Measurements from ENCODE around the gene DEFB110. TPM values are rescaled to one million over a fixed set of nuclear protein-coding genes. Genes with fewer than 3 reads are reported as not detected.

DEFB110 gene
- not detected for total RNA-seq

DNA sequence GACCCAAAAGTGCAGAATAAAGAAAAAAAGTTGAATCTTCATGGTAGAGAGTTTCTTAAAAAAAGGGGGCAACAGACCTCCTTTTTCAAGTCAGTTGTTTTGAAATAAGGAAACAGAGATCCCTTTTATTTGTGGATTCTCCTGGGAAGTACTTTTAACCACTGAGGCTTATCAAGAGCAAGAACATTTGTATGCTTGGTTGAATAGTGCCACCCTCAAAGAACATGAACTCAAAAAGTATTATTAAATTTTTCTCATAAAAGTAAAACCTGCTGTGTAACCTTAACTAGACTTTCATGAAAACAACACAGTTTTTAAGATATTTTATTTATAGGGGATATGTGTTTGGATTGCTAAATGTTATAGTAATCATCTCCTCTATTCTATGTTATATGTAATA lies at the start of gene DEFB110:
Gene DEFB110 (minus strand): TSS at position 101 of the 400 bp plus-strand sequence. CDS start 59 bp downstream, at position 42.
- Mint-ChIP-seq H3K4me1 (no peaks in the 10 kb centered on the region), H3K9me3 (peaks cover 11% of the 10 kb centered on the region), H3K27ac (no peak within 1 kb of the TSS), H3K27me3 (no peaks in the 10 kb centered on the region), H3K36me3 (ENCODE audit: low read depth) (no peaks in the 10 kb centered on the region), H3K4me3 (no peak within 1 kb of the TSS)
- ATAC-seq (replicated peaks): no peak

DNA sequence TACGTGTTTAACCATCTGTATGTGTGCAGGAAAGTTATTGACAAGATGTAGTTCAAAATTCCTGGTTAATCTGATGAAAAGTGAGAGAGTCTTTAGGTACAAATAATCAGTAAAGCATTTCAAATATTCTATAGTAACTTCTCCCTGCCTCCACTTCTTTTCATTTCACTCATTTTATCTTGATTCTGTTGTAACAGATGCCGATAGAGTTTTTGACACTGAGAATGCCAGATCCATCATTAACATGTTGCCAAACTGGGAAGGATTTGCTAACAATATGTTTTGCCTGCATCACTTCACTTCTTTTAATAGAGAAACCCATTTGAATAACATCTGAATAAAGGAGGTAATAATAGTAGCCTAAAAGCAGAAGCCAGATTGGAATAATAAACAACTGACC lies 48.3 kb upstream of the DEFB110 start:
- ATAC-seq (replicated peaks): no peak
- no peaks in the 10 kb centered on the region for H3K4me1 Mint-ChIP-seq
- H3K36me3 Mint-ChIP-seq (ENCODE audit: low read depth): no peaks in the 10 kb centered on the region
- H3K27ac Mint-ChIP-seq: no peak overlapping the region
- H3K9me3 Mint-ChIP-seq: peaks cover 13% of the 10 kb centered on the region
- H3K4me3 Mint-ChIP-seq: no peak overlapping the region
- H3K27me3 Mint-ChIP-seq: no peaks in the 10 kb centered on the region

DNA sequence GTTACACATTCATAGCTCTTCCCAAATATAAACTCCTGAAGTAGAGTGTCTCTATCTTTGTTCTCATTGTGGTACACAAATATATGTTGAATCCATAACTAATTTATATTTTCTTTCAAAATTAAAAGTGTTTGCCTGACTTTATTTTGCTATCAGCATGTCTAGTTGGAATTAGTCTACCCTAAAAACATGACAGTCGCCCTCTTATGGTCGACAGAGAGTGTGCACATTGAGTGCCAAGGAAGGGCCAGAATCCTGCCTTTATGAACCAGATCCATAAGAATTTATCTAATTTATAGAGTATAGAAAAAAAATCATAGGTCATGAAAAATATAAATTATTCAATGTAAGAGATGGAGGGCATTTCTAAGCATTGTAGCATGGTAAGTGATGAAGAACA lies 40.3 kb upstream of the DEFB110 start:
- Mint-ChIP-seq H3K36me3 (ENCODE audit: low read depth) (no peaks in the 10 kb centered on the region), H3K9me3 (peaks cover 8% of the 10 kb centered on the region), H3K27me3 (no peaks in the 10 kb centered on the region), H3K4me1 (no peaks in the 10 kb centered on the region), H3K27ac (no peak overlapping the region), H3K4me3 (no peak overlapping the region)
- no peak for ATAC-seq (replicated peaks)

DNA sequence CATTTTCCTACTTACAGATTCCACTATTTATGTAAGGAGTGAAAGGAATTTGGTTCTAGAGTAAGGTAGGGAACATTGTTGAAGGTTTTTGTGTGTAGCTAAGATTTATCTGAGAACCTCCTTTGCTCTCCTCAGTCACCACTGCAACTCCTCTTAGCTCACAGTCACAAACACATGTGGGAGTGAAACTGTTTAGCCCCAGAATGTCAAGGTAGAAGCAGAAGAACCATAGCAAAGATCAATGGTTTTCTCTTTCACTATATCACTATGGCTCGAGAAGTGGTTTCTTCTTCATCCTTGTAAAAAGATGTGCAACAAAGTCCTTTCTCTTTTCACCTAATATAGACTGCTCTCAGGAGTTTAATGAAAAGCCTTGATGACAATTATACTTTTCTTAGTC lies 34.4 kb upstream of the DEFB110 start:
- H3K36me3 Mint-ChIP-seq (ENCODE audit: low read depth): no peaks in the 10 kb centered on the region
- no peaks in the 10 kb centered on the region for H3K4me1 Mint-ChIP-seq
- no peaks in the 10 kb centered on the region for H3K27me3 Mint-ChIP-seq
- no peak for ATAC-seq (replicated peaks)
- no peak overlapping the region for H3K4me3 Mint-ChIP-seq
- H3K9me3 Mint-ChIP-seq: no peaks in the 10 kb centered on the region
- H3K27ac Mint-ChIP-seq: no peak overlapping the region

DNA sequence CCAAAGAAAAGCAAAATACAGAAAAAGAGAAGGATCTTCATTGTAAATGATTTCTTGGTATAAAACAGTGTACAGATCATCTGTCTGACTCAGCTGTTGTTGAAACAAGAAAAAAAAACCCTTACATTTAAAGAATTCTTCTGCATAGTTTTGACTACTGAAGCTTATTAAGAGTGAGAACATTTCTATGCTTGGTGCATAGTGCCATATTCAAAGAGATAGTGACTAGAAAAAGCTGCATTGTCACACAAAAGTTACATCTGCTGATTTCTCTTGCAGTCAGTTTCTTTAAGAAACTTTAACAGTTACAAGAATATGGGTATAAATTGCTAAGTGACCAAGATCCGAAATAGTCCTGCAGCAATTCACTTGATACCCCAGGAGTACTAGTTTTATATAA lies 28.0 kb upstream of the DEFB110 start, which contains the start of gene DEFB112:
Gene DEFB112 (minus strand): TSS at position 101 of the 400 bp plus-strand sequence. CDS start 60 bp downstream, at position 41.
- H3K4me1 Mint-ChIP-seq: no peaks in the 10 kb centered on the region
- peaks cover 3% of the 10 kb centered on the region for H3K9me3 Mint-ChIP-seq
- no peak within 1 kb of the TSS for H3K27ac Mint-ChIP-seq
- ATAC-seq (replicated peaks): no peak
- H3K27me3 Mint-ChIP-seq: no peaks in the 10 kb centered on the region
- H3K36me3 Mint-ChIP-seq (ENCODE audit: low read depth): no peaks in the 10 kb centered on the region
- H3K4me3 Mint-ChIP-seq: no peak within 1 kb of the TSS

DNA sequence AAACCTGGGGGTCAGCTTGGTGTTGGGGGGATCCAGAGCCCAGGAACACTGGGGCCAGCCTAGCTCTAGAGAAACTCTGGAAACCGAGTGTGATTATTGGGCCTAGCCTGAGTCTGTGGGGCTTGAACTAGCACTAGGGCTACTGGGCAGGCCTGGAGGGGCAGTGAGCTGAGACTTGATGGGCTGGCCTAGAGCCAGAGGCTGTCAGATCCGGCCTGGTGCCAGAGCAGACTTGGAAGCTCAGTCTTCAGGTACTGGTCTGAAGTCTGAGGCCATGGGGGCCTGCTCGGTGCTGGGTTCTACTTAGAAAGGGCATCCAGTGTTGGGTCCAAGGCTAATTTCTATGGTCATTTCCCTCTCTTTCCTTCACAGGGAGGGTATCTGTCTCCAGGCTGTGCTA lies 25.2 kb upstream of the DEFB110 start:
- no peak overlapping the region for H3K4me3 Mint-ChIP-seq
- ATAC-seq (replicated peaks): no peak
- no peak overlapping the region for H3K27ac Mint-ChIP-seq
- no peaks in the 10 kb centered on the region for H3K36me3 Mint-ChIP-seq (ENCODE audit: low read depth)
- H3K27me3 Mint-ChIP-seq: no peaks in the 10 kb centered on the region
- no peaks in the 10 kb centered on the region for H3K4me1 Mint-ChIP-seq
- peaks cover 3% of the 10 kb centered on the region for H3K9me3 Mint-ChIP-seq

DNA sequence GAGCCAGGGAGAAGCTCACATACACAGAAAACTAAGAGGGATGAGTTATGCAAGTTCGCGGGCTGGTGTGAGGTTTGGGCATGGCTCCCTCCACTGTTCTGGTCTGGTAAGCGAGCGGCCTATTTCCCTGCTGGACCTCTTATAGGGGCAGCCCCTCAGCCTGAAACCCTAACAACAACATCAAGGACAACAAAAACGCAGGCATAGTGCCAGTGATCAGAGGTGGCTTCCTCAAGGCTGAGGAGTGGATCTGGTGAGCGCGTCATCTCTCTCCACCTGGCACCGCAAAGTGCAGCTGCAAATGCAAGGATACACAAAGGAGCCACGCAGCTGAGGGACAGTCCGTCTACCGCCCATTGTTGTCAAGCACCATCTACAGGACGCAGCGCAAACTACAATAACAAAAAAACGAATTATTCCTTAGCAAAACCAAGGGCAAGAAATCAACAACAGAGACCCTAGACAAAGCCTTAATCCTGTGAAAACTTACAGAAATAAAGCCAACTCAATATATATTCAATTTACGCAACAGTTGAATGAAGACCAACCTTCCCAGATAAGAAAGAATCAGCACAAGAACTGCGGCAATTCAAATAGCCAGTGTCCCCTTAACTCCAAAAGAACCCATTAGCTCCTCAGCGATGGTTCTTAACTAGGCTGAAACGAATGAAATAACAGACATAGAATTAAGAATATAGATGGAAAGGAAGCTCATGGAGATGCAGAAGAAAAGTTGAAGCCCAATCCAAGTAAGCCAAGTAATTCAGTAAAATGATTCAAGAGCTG lies 9.2 kb upstream of the DEFB110 start:
- no peak for ATAC-seq (replicated peaks)
- H3K27ac Mint-ChIP-seq: no peak overlapping the region
- H3K9me3 Mint-ChIP-seq: peaks cover 17% of the 10 kb centered on the region
- no peaks in the 10 kb centered on the region for H3K4me1 Mint-ChIP-seq
- no peak overlapping the region for H3K4me3 Mint-ChIP-seq
- H3K36me3 Mint-ChIP-seq (ENCODE audit: low read depth): no peaks in the 10 kb centered on the region
- H3K27me3 Mint-ChIP-seq: no peaks in the 10 kb centered on the region

DNA sequence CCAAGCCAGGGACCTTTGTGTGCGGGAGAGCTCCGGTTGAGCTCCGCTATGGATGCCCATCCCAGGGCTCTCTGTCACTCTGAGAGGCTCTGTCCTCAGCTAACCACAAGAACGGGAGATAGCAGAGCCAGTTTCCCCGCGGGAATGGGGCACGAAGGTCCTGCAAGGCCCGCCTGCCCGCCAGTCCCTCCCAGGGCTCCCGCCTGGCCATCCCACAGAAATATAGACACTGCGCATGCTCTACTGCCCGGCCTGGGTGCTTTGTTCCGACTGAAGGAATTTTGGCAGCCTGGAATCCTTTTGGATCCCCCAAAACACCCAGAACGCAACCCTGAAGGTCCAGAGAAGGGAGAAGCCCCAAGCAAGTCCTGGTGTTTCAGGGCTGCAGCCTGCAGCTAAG lies 8.6 kb upstream of the DEFB110 start:
- Mint-ChIP-seq H3K27me3 (no peaks in the 10 kb centered on the region), H3K27ac (no peak overlapping the region), H3K9me3 (peaks cover 23% of the 10 kb centered on the region), H3K36me3 (ENCODE audit: low read depth) (no peaks in the 10 kb centered on the region), H3K4me3 (no peak overlapping the region), H3K4me1 (no peaks in the 10 kb centered on the region)
- ATAC-seq (replicated peaks): no peak

DNA sequence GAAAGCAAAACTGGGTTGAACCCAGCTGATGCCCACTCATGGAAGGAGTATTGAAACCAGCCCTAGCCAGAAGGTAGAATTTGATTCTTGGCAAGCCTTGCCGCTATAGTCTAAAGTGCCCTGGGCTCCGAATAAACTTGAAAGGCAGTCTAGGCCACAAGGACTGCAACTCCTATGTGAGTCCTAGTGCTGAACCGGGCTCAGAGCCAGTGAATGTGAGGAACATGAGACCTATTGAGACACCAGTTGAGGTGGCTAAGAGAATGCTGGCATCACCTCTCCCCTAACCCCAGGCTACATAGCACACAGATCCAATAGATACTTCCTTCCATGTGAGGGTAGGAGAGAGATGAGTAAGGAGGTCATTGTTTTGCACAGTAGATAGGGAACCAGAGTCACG lies 3.5 kb upstream of the DEFB110 start:
- no peak overlapping the region for H3K27ac Mint-ChIP-seq
- no peaks in the 10 kb centered on the region for H3K4me1 Mint-ChIP-seq
- no peaks in the 10 kb centered on the region for H3K27me3 Mint-ChIP-seq
- H3K9me3 Mint-ChIP-seq: peaks cover 11% of the 10 kb centered on the region
- no peak overlapping the region for H3K4me3 Mint-ChIP-seq
- no peak for ATAC-seq (replicated peaks)
- no peaks in the 10 kb centered on the region for H3K36me3 Mint-ChIP-seq (ENCODE audit: low read depth)

DNA sequence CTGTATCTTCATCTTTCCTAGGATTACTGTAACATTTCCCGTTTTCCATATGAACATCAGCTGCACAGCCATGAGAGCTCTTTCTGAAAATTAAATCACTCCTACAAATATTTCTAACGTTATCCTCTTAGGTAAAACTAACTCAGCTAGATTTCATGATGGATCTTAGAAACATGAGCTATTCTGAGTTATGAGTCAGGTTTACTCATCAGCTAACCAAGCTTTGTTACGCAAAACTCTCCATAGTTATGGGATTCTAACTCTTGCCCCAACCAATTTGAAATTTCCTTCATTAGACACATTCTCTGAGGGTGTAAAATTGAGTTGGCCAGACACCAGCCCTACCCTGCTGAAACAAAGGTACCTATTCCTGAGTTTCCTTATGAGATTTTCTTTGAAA lies 14.0 kb downstream of the DEFB110 start:
- H3K4me3 Mint-ChIP-seq: no peak overlapping the region
- H3K36me3 Mint-ChIP-seq (ENCODE audit: low read depth): no peaks in the 10 kb centered on the region
- H3K9me3 Mint-ChIP-seq: peaks cover 7% of the 10 kb centered on the region
- no peaks in the 10 kb centered on the region for H3K27me3 Mint-ChIP-seq
- ATAC-seq (replicated peaks): no peak
- H3K27ac Mint-ChIP-seq: no peak overlapping the region
- H3K4me1 Mint-ChIP-seq: no peaks in the 10 kb centered on the region

DNA sequence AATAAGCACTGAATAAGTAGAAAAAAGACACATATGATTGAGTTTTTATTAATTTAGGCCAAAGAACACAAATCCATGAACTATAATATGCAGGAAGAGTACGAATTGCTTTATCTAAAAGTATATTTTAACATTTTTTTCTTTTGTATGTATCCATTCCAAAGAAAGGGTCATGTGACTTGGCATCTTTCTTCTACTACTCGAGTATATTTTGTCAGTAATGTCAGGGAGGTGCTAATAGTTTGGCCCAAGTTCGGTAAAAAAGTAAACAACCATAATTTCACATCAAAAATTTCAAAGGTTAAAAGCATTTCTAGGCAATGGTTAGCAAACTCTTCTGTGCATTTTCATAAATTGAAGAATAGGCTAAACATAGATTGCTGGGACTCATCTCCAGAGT lies 18.7 kb downstream of the DEFB110 start:
- no peak overlapping the region for H3K4me3 Mint-ChIP-seq
- no peaks in the 10 kb centered on the region for H3K27me3 Mint-ChIP-seq
- ATAC-seq (replicated peaks): no peak
- H3K4me1 Mint-ChIP-seq: no peaks in the 10 kb centered on the region
- H3K27ac Mint-ChIP-seq: no peak overlapping the region
- H3K36me3 Mint-ChIP-seq (ENCODE audit: low read depth): no peaks in the 10 kb centered on the region
- H3K9me3 Mint-ChIP-seq: peaks cover 5% of the 10 kb centered on the region

DNA sequence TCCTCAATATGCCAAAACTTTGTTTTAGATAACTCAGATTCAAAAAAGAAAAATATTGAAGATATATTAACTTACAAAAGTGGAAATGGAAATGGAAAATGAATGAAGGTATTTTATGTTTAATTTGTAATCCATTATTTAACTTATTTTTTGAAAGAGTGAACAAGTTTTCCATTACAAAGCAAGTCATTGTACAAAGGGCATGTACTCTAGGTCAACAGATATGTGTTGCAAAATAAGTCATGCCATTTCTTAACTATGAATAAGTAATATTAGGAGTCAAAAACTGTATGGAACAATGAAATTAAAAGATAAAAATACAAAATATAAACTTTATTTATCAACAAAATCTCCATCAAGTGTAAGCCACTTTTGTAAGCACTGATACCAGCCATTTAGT lies 26.5 kb downstream of the DEFB110 start:
- Mint-ChIP-seq H3K27ac (no peak overlapping the region), H3K36me3 (ENCODE audit: low read depth) (no peaks in the 10 kb centered on the region), H3K4me1 (no peaks in the 10 kb centered on the region), H3K27me3 (no peaks in the 10 kb centered on the region), H3K4me3 (no peak overlapping the region), H3K9me3 (peaks cover 9% of the 10 kb centered on the region)
- no peak for ATAC-seq (replicated peaks)

DNA sequence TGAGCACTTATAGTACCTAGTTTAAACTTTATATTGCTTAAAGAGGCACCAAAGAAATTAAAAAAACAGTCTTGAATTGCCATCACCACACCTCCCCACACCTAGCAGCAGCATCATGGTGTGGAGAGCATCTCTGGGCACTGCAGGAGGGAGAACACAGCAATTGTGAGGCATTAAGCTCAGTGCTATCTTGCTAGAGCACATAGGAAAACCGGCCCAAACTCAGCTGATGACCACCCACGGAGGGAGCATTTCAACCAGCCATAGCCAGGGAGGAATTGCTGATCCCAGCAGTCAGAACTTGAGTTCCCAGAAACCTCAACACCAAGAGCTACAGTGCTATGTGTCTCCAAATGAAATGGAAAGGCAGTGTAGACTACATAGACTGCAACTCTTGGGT lies 32.9 kb downstream of the DEFB110 start:
- H3K4me1 Mint-ChIP-seq: no peaks in the 10 kb centered on the region
- H3K4me3 Mint-ChIP-seq: no peak overlapping the region
- no peak overlapping the region for H3K27ac Mint-ChIP-seq
- no peaks in the 10 kb centered on the region for H3K36me3 Mint-ChIP-seq (ENCODE audit: low read depth)
- ATAC-seq (replicated peaks): no peak
- H3K9me3 Mint-ChIP-seq: peaks cover 9% of the 10 kb centered on the region
- H3K27me3 Mint-ChIP-seq: no peaks in the 10 kb centered on the region

DNA sequence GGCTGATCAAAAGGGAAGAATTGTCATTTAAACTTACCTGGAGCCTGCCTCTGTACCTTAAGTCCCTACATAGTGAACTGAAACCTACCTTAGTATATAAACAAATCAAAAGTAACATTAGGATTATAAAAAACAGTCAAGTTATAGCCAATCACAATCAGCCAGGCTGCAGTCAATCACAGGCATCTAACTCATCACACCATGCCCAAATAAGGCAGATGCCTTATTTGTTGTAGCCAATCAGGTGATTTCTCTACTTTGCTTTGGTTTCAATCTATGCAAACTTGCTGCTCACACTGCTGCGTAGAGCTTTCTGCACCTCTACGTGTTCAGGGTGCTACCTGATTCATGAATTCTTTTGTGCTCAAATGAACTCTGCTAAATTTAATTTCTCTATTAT lies 34.0 kb downstream of the DEFB110 start:
- Mint-ChIP-seq H3K4me1 (no peaks in the 10 kb centered on the region), H3K27me3 (no peaks in the 10 kb centered on the region), H3K4me3 (no peak overlapping the region), H3K36me3 (ENCODE audit: low read depth) (no peaks in the 10 kb centered on the region), H3K9me3 (peaks cover 5% of the 10 kb centered on the region), H3K27ac (no peak overlapping the region)
- ATAC-seq (replicated peaks): no peak

DNA sequence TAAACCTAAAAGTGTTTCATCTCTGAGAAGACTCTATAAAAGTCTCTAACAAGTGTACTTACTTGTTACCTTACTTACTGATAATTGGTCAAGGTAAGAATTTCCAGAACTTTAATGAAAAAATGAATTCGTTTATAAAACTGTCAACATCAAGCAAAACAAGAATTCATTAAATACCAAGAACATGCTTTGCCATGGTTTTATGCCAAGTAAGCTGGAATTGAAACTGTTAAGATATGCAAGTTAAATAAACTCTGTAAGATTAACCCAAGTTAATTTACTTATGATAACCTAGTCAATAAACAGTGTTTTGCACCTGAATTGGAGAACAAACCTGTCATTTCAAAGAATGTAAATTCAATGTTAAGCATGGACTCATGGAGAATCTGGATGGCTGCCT lies 35.2 kb downstream of the DEFB110 start:
- no peak overlapping the region for H3K4me3 Mint-ChIP-seq
- ATAC-seq (replicated peaks): no peak
- H3K36me3 Mint-ChIP-seq (ENCODE audit: low read depth): no peaks in the 10 kb centered on the region
- no peak overlapping the region for H3K27ac Mint-ChIP-seq
- H3K4me1 Mint-ChIP-seq: no peaks in the 10 kb centered on the region
- no peaks in the 10 kb centered on the region for H3K9me3 Mint-ChIP-seq
- H3K27me3 Mint-ChIP-seq: no peaks in the 10 kb centered on the region

DNA sequence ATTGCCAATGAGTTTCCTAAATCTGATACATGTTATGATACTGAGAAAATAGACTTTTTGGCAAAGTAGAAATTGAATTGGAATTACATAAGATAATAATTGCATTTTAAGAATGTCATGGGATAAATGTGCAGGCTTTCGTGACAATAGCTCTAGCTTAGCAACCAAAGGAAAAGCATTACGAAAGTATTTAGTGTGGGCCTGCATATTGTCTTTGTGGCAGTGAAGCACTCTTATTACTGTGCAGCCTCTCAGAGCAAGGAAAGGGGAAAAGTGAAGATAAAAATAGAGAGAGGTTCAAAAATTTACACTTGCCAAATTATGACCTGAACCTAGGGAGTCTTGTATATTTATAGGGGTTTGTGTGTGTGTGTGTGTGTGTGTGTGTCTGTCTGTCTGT lies 39.7 kb downstream of the DEFB110 start:
- Mint-ChIP-seq H3K4me1 (peaks cover 5% of the 10 kb centered on the region), H3K9me3 (no peaks in the 10 kb centered on the region), H3K27me3 (no peaks in the 10 kb centered on the region), H3K36me3 (ENCODE audit: low read depth) (no peaks in the 10 kb centered on the region), H3K4me3 (no peak overlapping the region), H3K27ac (no peak overlapping the region)
- no peak for ATAC-seq (replicated peaks)
